ENCODE data around the gene TBC1D24. TPM values are rescaled to one million over a fixed set of nuclear protein-coding genes. Genes with fewer than 3 reads are reported as not detected.

Gene TBC1D24
- total and polyA plus RNA-seq, 7 donors, result 3.2 to 8.9 (median 6.0) TPM

GRCh38 chr16:2485811-2486507 is 11.0 kb downstream of the TBC1D24 start:
- H3K27ac ChIP-seq, result no peak overlapping the region

GRCh38 chr16:2486645-2487516 is 12.0 kb downstream of the TBC1D24 start:
- 60 to 72% (median 62%) methylated on average over 29 of the region's 29 CpGs for WGBS, 3 donors
- Histone ChIP-seq H3K27me3 (ENCODE audit: insufficient read depth in 3 of 3, low read length in 2 of 3) (no peaks in the 10 kb centered on the region), H3K27ac (no peak overlapping the region), H3K4me1 (peaks cover 36% of the 10 kb centered on the region), H3K4me3 (peak overlapping the region; percentile 2), H3K9me3 (no peaks in the 10 kb centered on the region), H3K36me3 (ENCODE audit: insufficient read depth in 1 of 2, low read depth in 1 of 2) (no peaks in the 10 kb centered on the region)
- intact Hi-C loops (cut with DNase I), result loop anchor here in 1 of 2 donors (5.0 kb wide), 1 partner anchor 330 kb away; the partner anchor contains the start of gene TRAF7
- peak; percentile 25 for TF ChIP-seq CTCF (IDR thresholded peaks at IDR 0.05)
- ATAC-seq, result peak; percentile 58 to 74 (median 64)
- peak in 1 of 2 donors; percentile 79 for DNase-seq

More at GRCh38 chr16:2485811-2486507, 11.0 kb downstream of the TBC1D24 start:
- H3K4me1 ChIP-seq, result peaks cover 38% of the 10 kb centered on the region
- DNase-seq, result no peak
- no peak for TF ChIP-seq CTCF (IDR thresholded peaks at IDR 0.05)
- no peak overlapping the region for H3K4me3 ChIP-seq
- 70 to 84% (median 75%) methylated on average over 31 to 33 of the region's 33 CpGs for WGBS, 3 donors
- no peaks in the 10 kb centered on the region for H3K36me3 ChIP-seq (ENCODE audit: insufficient read depth in 1 of 2, low read depth in 1 of 2)
- no peaks in the 10 kb centered on the region for H3K9me3 ChIP-seq
- no peaks in the 10 kb centered on the region for H3K27me3 ChIP-seq (ENCODE audit: insufficient read depth in 3 of 3, low read length in 2 of 3)
- ATAC-seq, result no peak
- intact Hi-C loops (cut with DNase I), result loop anchor here in 1 of 2 donors (5.0 kb wide), 1 partner anchor 329 kb away; the partner anchor contains the start of gene TRAF7

GRCh38 chr16:2487517-2487842 is 12.6 kb downstream of the TBC1D24 start:
- peaks cover 30% of the 10 kb centered on the region for H3K4me1 ChIP-seq
- intact Hi-C loops (cut with DNase I), result loop anchor here in 1 of 2 donors (5.0 kb wide), 1 partner anchor 330 kb away; the partner anchor contains the start of gene TRAF7
- TF ChIP-seq CTCF (IDR thresholded peaks at IDR 0.05), result no peak
- H3K27me3 ChIP-seq (ENCODE audit: insufficient read depth in 3 of 3, low read length in 2 of 3), result no peaks in the 10 kb centered on the region
- WGBS, 3 donors, result 54 to 73% (median 57%) methylated on average over 7 to 8 of the region's 8 CpGs
- H3K9me3 ChIP-seq, result no peaks in the 10 kb centered on the region
- no peaks in the 10 kb centered on the region for H3K36me3 ChIP-seq (ENCODE audit: insufficient read depth in 1 of 2, low read depth in 1 of 2)
- ATAC-seq, result no peak
- DNase-seq, result no peak
- peak overlapping the region; percentile 2 for H3K4me3 ChIP-seq
- H3K27ac ChIP-seq, result no peak overlapping the region

- intact Hi-C loops (cut with DNase I), result loop anchor here in 1 of 2 donors (5.0 kb wide), 1 partner anchor 331 kb away; the partner anchor contains the start of gene TRAF7
Measured at GRCh38 chr16:2487903-2488531, 13.1 kb downstream of the TBC1D24 start.

More at GRCh38 chr16:2487903-2488531, 13.1 kb downstream of the TBC1D24 start:
- ATAC-seq (no peak), DNase-seq (no peak)
- Histone ChIP-seq H3K9me3 (no peaks in the 10 kb centered on the region), H3K4me1 (peaks cover 27% of the 10 kb centered on the region), H3K4me3 (no peak overlapping the region), H3K36me3 (ENCODE audit: insufficient read depth in 1 of 2, low read depth in 1 of 2) (no peaks in the 10 kb centered on the region), H3K27ac (no peak overlapping the region), H3K27me3 (ENCODE audit: insufficient read depth in 3 of 3, low read length in 2 of 3) (no peaks in the 10 kb centered on the region)
- WGBS, 3 donors, result 75 to 82% (median 79%) methylated on average over 14 to 15 of the region's 15 CpGs
- no peak for TF ChIP-seq CTCF (IDR thresholded peaks at IDR 0.05)
